HepG2 (cell line): ENCODE measurements around the gene ROBO2.

Source experiments
- CTCF ChIP-seq: sonication (generic); formaldehyde crosslinking; IDR thresholded peaks from 2 replicates; pipeline ENCODE4 v1.5.0; 2020; ENCODE audit warnings: mild to moderate bottlenecking, missing genetic modification reagents, moderate library complexity
- DNMT1 ChIP-seq: sonication (generic); formaldehyde crosslinking; IDR thresholded peaks from 2 replicates; pipeline ENCODE4 v1.5.1; 2020; ENCODE audit warnings: mild to moderate bottlenecking, missing genetic modification reagents
- HDAC6 ChIP-seq: fragments of 200-600 bp; sonication (generic); IDR thresholded peaks from 2 replicates; pipeline ENCODE4 v1.7.0; 2017; ENCODE audit warnings: mild to moderate bottlenecking, antibody characterized with exemption, low read length, low read depth
- HNRNPLL ChIP-seq: fragments of 200-400 bp; formaldehyde crosslinking; IDR thresholded peaks from 2 replicates; pipeline ENCODE4 v1.6.1; 2017; ENCODE audit warnings: mild to moderate bottlenecking, low read depth, low read length; ENCODE audit not compliant: poor library complexity, severe bottlenecking
- JUND ChIP-seq: sonication (generic); formaldehyde crosslinking; IDR thresholded peaks from 2 replicates; pipeline ENCODE4 v1.8.0; 2022; ENCODE audit warnings: mild to moderate bottlenecking, missing genetic modification reagents
- MED13 ChIP-seq: sonication (generic); formaldehyde crosslinking; IDR thresholded peaks from 2 replicates; pipeline ENCODE4 v1.5.0; 2020; ENCODE audit warnings: missing genetic modification reagents
- ZSCAN20 ChIP-seq: sonication (generic); formaldehyde crosslinking; IDR thresholded peaks from 2 replicates; pipeline ENCODE4 v1.4.0; 2020; ENCODE audit warnings: missing genetic modification reagents, mild to moderate bottlenecking, borderline replicate concordance

- TF ChIP-seq MED13 (CRISPR knock-in tag) = no peak
- TF ChIP-seq ZSCAN20 (CRISPR knock-in tag) = no peak
- no peak for TF ChIP-seq HNRNPLL
- no peak for TF ChIP-seq JUND
- TF ChIP-seq CTCF = no peak
- no peak for TF ChIP-seq DNMT1
- no peak for TF ChIP-seq HDAC6
Observed at GRCh38 chr3:77462951-77463350, 423.1 kb downstream of the ROBO2 start.
